Measurements from ENCODE around the gene CASS4. TPM values are rescaled to one million over a fixed set of nuclear protein-coding genes. Genes with fewer than 3 reads are reported as not detected.

Gene CASS4
- total RNA-seq, 2 experiments from 2014 or later, result 0.15 TPM; not detected in 1

GRCh38 chr20:56417402-56417801 lies 5.3 kb downstream of the CASS4 start:
- no peaks in the 10 kb centered on the region for H3K79me2 ChIP-seq (ENCODE audit: insufficient read depth, low read depth, low read length)
- H3K9me3 ChIP-seq (ENCODE audit: low read length), result no peaks in the 10 kb centered on the region
- no TSS peak for BruUV-seq (replicated peaks)
- no peaks in the 10 kb centered on the region for H3K9me2 ChIP-seq (ENCODE audit: insufficient read depth, low read length)
- H3K4me2 ChIP-seq (ENCODE audit: low read length), result no peak overlapping the region
- H3K4me3 ChIP-seq (ENCODE audit: low read depth, low read length, poor library complexity, severe bottlenecking), result no peak overlapping the region
- no peak overlapping the region for H3K27ac ChIP-seq (ENCODE audit: low read depth, low read length, poor library complexity, severe bottlenecking)
- ChIA-PET POLR2A (interaction anchor here (1.0 kb wide), 1 partner anchor 13 kb away, joined by 3 read pairs; no protein-coding TSS in a partner anchor), CTCF (ENCODE audit: unreplicated experiment) (no interaction called here)
- no peaks in the 10 kb centered on the region for H4K20me1 ChIP-seq (ENCODE audit: insufficient read depth, low read length)
- DNase-seq (ENCODE audit: low spot score), result no peak
- H3K4me1 ChIP-seq (ENCODE audit: insufficient read depth, low read length, poor library complexity, severe bottlenecking), result no peaks in the 10 kb centered on the region
- intact Hi-C loops (cut with micrococcal nuclease; ENCODE audit: unreplicated experiment), result no loop called here
- H3K36me3 ChIP-seq (ENCODE audit: insufficient read depth, low read length), result peaks cover 8% of the 10 kb centered on the region; the same call in 1 of the 2 replicates
- TF ChIP-seq CTCF (conservative IDR thresholded peaks at IDR 0.05; ENCODE audit: low read length) (no peak), EZH2phosphoT487 (IDR thresholded peaks at IDR 0.05; ENCODE audit: borderline replicate concordance, low read depth, low read length) (no peak)
- H2AFZ ChIP-seq (ENCODE audit: low read length), result no peak overlapping the region

- no peaks in the 10 kb centered on the region for H3K9me3 ChIP-seq (ENCODE audit: low read length)
- H3K9me2 ChIP-seq (ENCODE audit: insufficient read depth, low read length), result no peaks in the 10 kb centered on the region
- intact Hi-C loops (cut with micrococcal nuclease; ENCODE audit: unreplicated experiment), result no loop called here
- CTCF ChIA-PET (ENCODE audit: unreplicated experiment), result no interaction called here
- H2AFZ ChIP-seq (ENCODE audit: low read length), result no peak overlapping the region
- POLR2A ChIA-PET, result interaction anchor here (1.0 kb wide), 1 partner anchor 14 kb away, joined by 3 read pairs; no protein-coding TSS in a partner anchor
- H4K20me1 ChIP-seq (ENCODE audit: insufficient read depth, low read length), result no peaks in the 10 kb centered on the region
- no peaks in the 10 kb centered on the region for H3K79me2 ChIP-seq (ENCODE audit: insufficient read depth, low read depth, low read length)
- peaks cover 4% of the 10 kb centered on the region; the same call in 1 of the 2 replicates for H3K36me3 ChIP-seq (ENCODE audit: insufficient read depth, low read length)
- no peaks in the 10 kb centered on the region for H3K4me1 ChIP-seq (ENCODE audit: insufficient read depth, low read length, poor library complexity, severe bottlenecking)
- TF ChIP-seq CTCF (conservative IDR thresholded peaks at IDR 0.05; ENCODE audit: low read length), result no peak
- TF ChIP-seq EZH2phosphoT487 (IDR thresholded peaks at IDR 0.05; ENCODE audit: borderline replicate concordance, low read depth, low read length), result no peak
- no peak overlapping the region for H3K27ac ChIP-seq (ENCODE audit: low read depth, low read length, poor library complexity, severe bottlenecking)
- no peak for DNase-seq (ENCODE audit: low spot score)
- no TSS peak for BruUV-seq (replicated peaks)
- H3K4me2 ChIP-seq (ENCODE audit: low read length), result no peak overlapping the region
- no peak overlapping the region for H3K4me3 ChIP-seq (ENCODE audit: low read depth, low read length, poor library complexity, severe bottlenecking)
Measured at GRCh38 chr20:56417911-56418310, 5.9 kb downstream of the CASS4 start.

GRCh38 chr20:56418385-56418861 lies 6.4 kb downstream of the CASS4 start:
- TF ChIP-seq EZH2phosphoT487 (IDR thresholded peaks at IDR 0.05; ENCODE audit: borderline replicate concordance, low read depth, low read length), result no peak
- no peak for TF ChIP-seq CTCF (conservative IDR thresholded peaks at IDR 0.05; ENCODE audit: low read length)
- H2AFZ ChIP-seq (ENCODE audit: low read length), result no peak overlapping the region
- no peaks in the 10 kb centered on the region for H3K9me3 ChIP-seq (ENCODE audit: low read length)
- no peak overlapping the region for H3K4me3 ChIP-seq (ENCODE audit: low read depth, low read length, poor library complexity, severe bottlenecking)
- H3K27ac ChIP-seq (ENCODE audit: low read depth, low read length, poor library complexity, severe bottlenecking), result no peak overlapping the region
- ChIA-PET CTCF (ENCODE audit: unreplicated experiment) (no interaction called here), POLR2A (interaction anchor here (1.0 kb wide), 1 partner anchor 14 kb away, joined by 3 read pairs; no protein-coding TSS in a partner anchor)
- H3K9me2 ChIP-seq (ENCODE audit: insufficient read depth, low read length), result no peaks in the 10 kb centered on the region
- no peaks in the 10 kb centered on the region for H4K20me1 ChIP-seq (ENCODE audit: insufficient read depth, low read length)
- DNase-seq (ENCODE audit: low spot score), result no peak
- H3K36me3 ChIP-seq (ENCODE audit: insufficient read depth, low read length), result peaks cover 3% of the 10 kb centered on the region; the same call in 1 of the 2 replicates
- no peaks in the 10 kb centered on the region for H3K4me1 ChIP-seq (ENCODE audit: insufficient read depth, low read length, poor library complexity, severe bottlenecking)
- H3K4me2 ChIP-seq (ENCODE audit: low read length), result no peak overlapping the region
- no peaks in the 10 kb centered on the region for H3K79me2 ChIP-seq (ENCODE audit: insufficient read depth, low read depth, low read length)
- BruUV-seq (replicated peaks), result no TSS peak
- intact Hi-C loops (cut with micrococcal nuclease; ENCODE audit: unreplicated experiment), result no loop called here
